HEK293 (cell line): ENCODE measurements around the gene ACVR1.

Experiments
- CTCF ChIA-PET: fragments of 350-600 bp; formaldehyde crosslinking; extraction: SDS; loops from one replicate; lab custom pipeline; 2021; ENCODE audit warnings: antibody characterized with exemption; lab: Yijun Ruan, JAX
- POLR2A ChIA-PET: fragments of 300-600 bp; formaldehyde crosslinking; extraction: SDS; loops from one replicate; lab custom pipeline; 2020; ENCODE audit warnings: antibody characterized with exemption, inconsistent platforms; lab: Yijun Ruan, JAX
- H3K27ac ChIP-seq: fragments of 200-500 bp; sonication (Bioruptor generic); 2 replicates; pipeline ENCODE4 v1.5.1; 2014; ENCODE audit warnings: low read depth, low read length, control low read depth, inconsistent platforms; ENCODE audit errors: extremely low read depth
- H3K36me3 ChIP-seq, 2 experiments: fragments of 200-500 bp in 1 of 2; sonication (Bioruptor generic) in 1 of 2; 1 replicate in 1 of 2; 2 replicates in 1 of 2; pipeline ENCODE4 v1.5.1; 2014 to 2017; ENCODE audit warnings: inconsistent platforms in 2 of 2, low read length in 2 of 2; ENCODE audit not compliant: control insufficient read depth in 2 of 2, insufficient read depth in 1 of 2
- H3K4me1 ChIP-seq: fragments of 200-500 bp; sonication (Bioruptor generic); 2 replicates; pipeline ENCODE4 v1.5.1; 2014; ENCODE audit warnings: mild to moderate bottlenecking, low read length, inconsistent platforms; ENCODE audit not compliant: control insufficient read depth, insufficient read depth
- H3K4me3 ChIP-seq: 2 replicates; pipeline ENCODE4 v1.5.1; 2011; ENCODE audit warnings: low read depth, mild to moderate bottlenecking, control low read depth, low read length, moderate library complexity
- H3K9me3 ChIP-seq: fragments of 200-500 bp; sonication (Bioruptor generic); 2 replicates; pipeline ENCODE4 v1.5.1; 2014; ENCODE audit warnings: low read depth, low read length, inconsistent platforms; ENCODE audit not compliant: control insufficient read depth, insufficient read depth
- ATF2 ChIP-seq: fragments of 450-650 bp; formaldehyde crosslinking; IDR thresholded peaks from 2 replicates; pipeline ENCODE4 v1.5.1; 2016; ENCODE audit warnings: missing biosample characterization, missing genetic modification characterization, low read depth
- BCL11A ChIP-seq: fragments of 450-650 bp; formaldehyde crosslinking; IDR thresholded peaks from 2 replicates; pipeline ENCODE4 v1.5.1; 2016; ENCODE audit warnings: low read depth, missing biosample characterization, missing genetic modification characterization
- HIC1 ChIP-seq: fragments of 450-650 bp; formaldehyde crosslinking; IDR thresholded peaks from 2 replicates; pipeline ENCODE4 v1.5.1; 2016; ENCODE audit warnings: missing biosample characterization, missing genetic modification characterization
- HOXA7 ChIP-seq: sonication (generic); formaldehyde crosslinking; IDR thresholded peaks from 2 replicates; pipeline ENCODE4 v1.8.1; 2022; ENCODE audit warnings: missing genetic modification reagents, borderline replicate concordance
- IKZF3 ChIP-seq: fragments of 450-650 bp; IDR thresholded peaks from 2 replicates; pipeline ENCODE4 v1.5.0; 2018; ENCODE audit warnings: missing biosample characterization, mild to moderate bottlenecking, missing genetic modification characterization, moderate library complexity
- KLF10 ChIP-seq: fragments of 450-650 bp; IDR thresholded peaks from 2 replicates; pipeline ENCODE4 v1.5.1; 2018; ENCODE audit warnings: missing biosample characterization, mild to moderate bottlenecking, missing genetic modification characterization
- KLF17 ChIP-seq: fragments of 450-650 bp; formaldehyde crosslinking; IDR thresholded peaks from 2 replicates; pipeline ENCODE4 v1.5.1; 2016; ENCODE audit warnings: missing biosample characterization, missing genetic modification characterization
- KLF8 ChIP-seq: fragments of 450-650 bp; formaldehyde crosslinking; IDR thresholded peaks from 2 replicates; pipeline ENCODE4 v1.5.1; 2016; ENCODE audit warnings: missing biosample characterization, missing genetic modification characterization
- MEIS1 ChIP-seq: sonication (generic); formaldehyde crosslinking; IDR thresholded peaks from 2 replicates; pipeline ENCODE4 v1.8.1; 2022; ENCODE audit warnings: missing genetic modification reagents, mild to moderate bottlenecking, borderline replicate concordance
- RBAK ChIP-seq: fragments of 450-650 bp; formaldehyde crosslinking; IDR thresholded peaks from 2 replicates; pipeline ENCODE4 v1.5.1; 2016; ENCODE audit warnings: missing biosample characterization, missing genetic modification characterization
- WT1 ChIP-seq: fragments of 450-650 bp; formaldehyde crosslinking; IDR thresholded peaks from 2 replicates; pipeline ENCODE4 v1.5.1; 2016; ENCODE audit warnings: missing biosample characterization, missing genetic modification characterization
- ZBTB10 ChIP-seq: fragments of 450-650 bp; formaldehyde crosslinking; IDR thresholded peaks from 2 replicates; pipeline ENCODE4 v1.5.1; 2016; ENCODE audit warnings: missing biosample characterization, missing genetic modification characterization
- ZFHX2 ChIP-seq: fragments of 450-650 bp; formaldehyde crosslinking; conservative IDR thresholded peaks from 2 replicates; pipeline ENCODE4 v1.5.1; 2016; ENCODE audit warnings: missing biosample characterization, missing genetic modification characterization
- ZFP41 ChIP-seq: fragments of 450-650 bp; formaldehyde crosslinking; IDR thresholded peaks from 2 replicates; pipeline ENCODE4 v1.5.1; 2016; ENCODE audit warnings: missing biosample characterization, missing genetic modification characterization, borderline replicate concordance
- ZNF121 ChIP-seq: fragments of 450-650 bp; formaldehyde crosslinking; IDR thresholded peaks from 2 replicates; pipeline ENCODE4 v1.5.1; 2016; ENCODE audit warnings: missing biosample characterization, missing genetic modification characterization
- ZNF148 ChIP-seq: fragments of 450-650 bp; formaldehyde crosslinking; IDR thresholded peaks from 2 replicates; pipeline ENCODE4 v1.5.0; 2017; ENCODE audit warnings: missing biosample characterization, missing genetic modification characterization, borderline replicate concordance
- ZNF341 ChIP-seq: fragments of 450-650 bp; formaldehyde crosslinking; IDR thresholded peaks from 2 replicates; pipeline ENCODE4; 2016; ENCODE audit warnings: low read depth, missing biosample characterization, missing genetic modification characterization
- ZNF433 ChIP-seq: fragments of 450-650 bp; formaldehyde crosslinking; IDR thresholded peaks from 2 replicates; pipeline ENCODE4 v1.5.1; 2016; ENCODE audit warnings: missing biosample characterization, missing genetic modification characterization, low read depth
- ZNF510 ChIP-seq: fragments of 450-650 bp; formaldehyde crosslinking; IDR thresholded peaks from 2 replicates; pipeline ENCODE4 v1.5.1; 2018; ENCODE audit warnings: mild to moderate bottlenecking, missing genetic modification characterization, missing biosample characterization; ENCODE audit not compliant: insufficient replicate concordance
- ZNF514 ChIP-seq: fragments of 450-650 bp; formaldehyde crosslinking; IDR thresholded peaks from 2 replicates; pipeline ENCODE4 v1.5.1; 2016; ENCODE audit warnings: missing biosample characterization, missing genetic modification characterization
- ZNF785 ChIP-seq: fragments of 450-650 bp; formaldehyde crosslinking; IDR thresholded peaks from 2 replicates; pipeline ENCODE4 v1.5.1; 2016; ENCODE audit warnings: missing biosample characterization, missing genetic modification characterization
- ZNF837 ChIP-seq: fragments of 450-650 bp; formaldehyde crosslinking; IDR thresholded peaks from 2 replicates; pipeline ENCODE4 v1.5.1; 2016; ENCODE audit warnings: missing biosample characterization, missing genetic modification characterization
- ZXDB ChIP-seq: fragments of 450-650 bp; formaldehyde crosslinking; IDR thresholded peaks from 2 replicates; pipeline ENCODE4 v1.5.1; 2016; ENCODE audit warnings: missing biosample characterization, missing genetic modification characterization

Gene ACVR1

GRCh38 chr2:157808421-157808820, 67.7 kb downstream of the ACVR1 start (continued):
- TF ChIP-seq ZBTB10 (no peak), ZNF837 (tag by site-specific recombination) (no peak), KLF10 (tag by site-specific recombination) (no peak), HIC1 (no peak), HOXA7 (no peak), ZXDB (no peak)

- Histone ChIP-seq H3K4me1 (peaks cover 5% of the 10 kb centered on the region; the same call in 1 of the 2 replicates), H3K27ac (no peak overlapping the region), H3K36me3 (no peaks in the 10 kb centered on the region), H3K4me3 (no peak overlapping the region), H3K9me3 (no peaks in the 10 kb centered on the region)
- ChIA-PET POLR2A (interaction anchor here (1.0 kb wide), 1 partner anchor 69 kb away, joined by 5 read pairs; the partner anchor contains the start of gene ACVR1), CTCF (interaction anchor here (0.6 to 1.2 kb wide), 2 partner anchors 14 to 34 kb away, joined by 3 to 4 read pairs; no protein-coding TSS in a partner anchor)
- TF ChIP-seq ZFP41 (tag by site-specific recombination) (no peak), ZNF514 (tag by site-specific recombination) (no peak), ATF2 (tag by site-specific recombination) (no peak), KLF17 (tag by site-specific recombination) (no peak), ZNF148 (tag by site-specific recombination) (no peak), ZNF341 (tag by site-specific recombination) (no peak), MEIS1 (CRISPR knock-in tag) (no peak), ZFHX2 (no peak), ZNF785 (tag by site-specific recombination) (no peak), ZNF510 (tag by site-specific recombination) (no peak), ZNF433 (tag by site-specific recombination) (no peak), KLF8 (no peak), ZNF121 (tag by site-specific recombination) (no peak), RBAK (tag by site-specific recombination) (no peak), IKZF3 (tag by site-specific recombination) (no peak), WT1 (tag by site-specific recombination) (no peak), BCL11A (tag by site-specific recombination) (no peak)
Measured at GRCh38 chr2:157806426-157807077, 69.6 kb downstream of the ACVR1 start.
